ENCODE results near the gene C5orf15.

Gene C5orf15

GRCh38 chr5:133950821-133951612, 17.4 kb downstream of the C5orf15 start:
- H3K4me1 ChIP-seq (ENCODE audit: control insufficient read depth in 1 of 2, insufficient read depth in 2 of 2, low read length in 2 of 2) = peaks cover 14 to 26% of the 10 kb centered on the region in 2 donors
- no peak overlapping the region for H3K4me3 ChIP-seq (ENCODE audit: low read depth in 1 of 2, low read length in 2 of 2)
- H3K36me3 ChIP-seq (ENCODE audit: control insufficient read depth in 1 of 2, insufficient read depth in 2 of 2, low read length in 2 of 2) = peaks cover 5 to 6% of the 10 kb centered on the region in 2 donors
- no peak overlapping the region for H3K27ac ChIP-seq (ENCODE audit: low read depth, low read length)
- H3K9ac ChIP-seq (ENCODE audit: low read depth in 1 of 2, low read length in 2 of 2) = no peak overlapping the region
- no peaks in the 10 kb centered on the region for H3K27me3 ChIP-seq (ENCODE audit: control insufficient read depth in 1 of 2, insufficient read depth in 2 of 2, low read length in 2 of 2)
- no peaks in the 10 kb centered on the region for H3K9me3 ChIP-seq (ENCODE audit: control insufficient read depth in 1 of 2, low read length in 2 of 2)

GRCh38 chr5:133948721-133949120, 19.7 kb downstream of the C5orf15 start:
- Histone ChIP-seq H3K9me3 (ENCODE audit: control insufficient read depth in 1 of 2, low read length in 2 of 2) (no peaks in the 10 kb centered on the region), H3K36me3 (ENCODE audit: control insufficient read depth in 1 of 2, insufficient read depth in 2 of 2, low read length in 2 of 2) (no peaks in the 10 kb centered on the region), H3K4me3 (ENCODE audit: low read depth in 1 of 2, low read length in 2 of 2) (no peak overlapping the region), H3K9ac (ENCODE audit: low read depth in 1 of 2, low read length in 2 of 2) (no peak overlapping the region), H3K27ac (ENCODE audit: low read depth, low read length) (no peak overlapping the region), H3K4me1 (ENCODE audit: control insufficient read depth in 1 of 2, insufficient read depth in 2 of 2, low read length in 2 of 2) (peaks cover 18 to 35% of the 10 kb centered on the region in 2 donors), H3K27me3 (ENCODE audit: control insufficient read depth in 1 of 2, insufficient read depth in 2 of 2, low read length in 2 of 2) (no peaks in the 10 kb centered on the region)

GRCh38 chr5:133947431-133947841, 21.0 kb downstream of the C5orf15 start:
- H3K27me3 ChIP-seq (ENCODE audit: control insufficient read depth in 1 of 2, insufficient read depth in 2 of 2, low read length in 2 of 2) = no peaks in the 10 kb centered on the region
- no peak overlapping the region for H3K27ac ChIP-seq (ENCODE audit: low read depth, low read length)

GRCh38 chr5:133945568-133945967, 22.9 kb downstream of the C5orf15 start:
- no peak overlapping the region for H3K9ac ChIP-seq (ENCODE audit: low read depth in 1 of 2, low read length in 2 of 2)
- H3K36me3 ChIP-seq (ENCODE audit: control insufficient read depth in 1 of 2, insufficient read depth in 2 of 2, low read length in 2 of 2) = no peaks in the 10 kb centered on the region
- H3K4me1 ChIP-seq (ENCODE audit: control insufficient read depth in 1 of 2, insufficient read depth in 2 of 2, low read length in 2 of 2) = peaks cover 11 to 22% of the 10 kb centered on the region in 2 donors
- H3K27me3 ChIP-seq (ENCODE audit: control insufficient read depth in 1 of 2, insufficient read depth in 2 of 2, low read length in 2 of 2) = no peaks in the 10 kb centered on the region
- H3K9me3 ChIP-seq (ENCODE audit: control insufficient read depth in 1 of 2, low read length in 2 of 2) = no peaks in the 10 kb centered on the region
- no peak overlapping the region for H3K27ac ChIP-seq (ENCODE audit: low read depth, low read length)
- no peak overlapping the region for H3K4me3 ChIP-seq (ENCODE audit: low read depth in 1 of 2, low read length in 2 of 2)

More at GRCh38 chr5:133947431-133947841, 21.0 kb downstream of the C5orf15 start:
- no peak overlapping the region for H3K9ac ChIP-seq (ENCODE audit: low read depth in 1 of 2, low read length in 2 of 2)
- H3K36me3 ChIP-seq (ENCODE audit: control insufficient read depth in 1 of 2, insufficient read depth in 2 of 2, low read length in 2 of 2) = no peaks in the 10 kb centered on the region
- H3K4me1 ChIP-seq (ENCODE audit: control insufficient read depth in 1 of 2, insufficient read depth in 2 of 2, low read length in 2 of 2) = peaks cover 11 to 28% of the 10 kb centered on the region in 2 donors
- no peaks in the 10 kb centered on the region for H3K9me3 ChIP-seq (ENCODE audit: control insufficient read depth in 1 of 2, low read length in 2 of 2)
- H3K4me3 ChIP-seq (ENCODE audit: low read depth in 1 of 2, low read length in 2 of 2) = no peak overlapping the region

GRCh38 chr5:133944263-133945185, 23.9 kb downstream of the C5orf15 start:
- Histone ChIP-seq H3K9me3 (ENCODE audit: control insufficient read depth in 1 of 2, low read length in 2 of 2) (no peaks in the 10 kb centered on the region), H3K4me3 (ENCODE audit: low read depth in 1 of 2, low read length in 2 of 2) (peak overlapping the region in 1 of 2 donors; percentile 11)

GRCh38 chr5:133943475-133943817, 25.0 kb downstream of the C5orf15 start:
- Histone ChIP-seq H3K36me3 (ENCODE audit: control insufficient read depth in 1 of 2, insufficient read depth in 2 of 2, low read length in 2 of 2) (no peaks in the 10 kb centered on the region), H3K27ac (ENCODE audit: low read depth, low read length) (no peak overlapping the region), H3K27me3 (ENCODE audit: control insufficient read depth in 1 of 2, insufficient read depth in 2 of 2, low read length in 2 of 2) (no peaks in the 10 kb centered on the region), H3K9me3 (ENCODE audit: control insufficient read depth in 1 of 2, low read length in 2 of 2) (no peaks in the 10 kb centered on the region), H3K4me1 (ENCODE audit: control insufficient read depth in 1 of 2, insufficient read depth in 2 of 2, low read length in 2 of 2) (peaks cover 21 to 27% of the 10 kb centered on the region in 2 donors), H3K4me3 (ENCODE audit: low read depth in 1 of 2, low read length in 2 of 2) (no peak overlapping the region), H3K9ac (ENCODE audit: low read depth in 1 of 2, low read length in 2 of 2) (no peak overlapping the region)

More at GRCh38 chr5:133944263-133945185, 23.9 kb downstream of the C5orf15 start:
- peaks cover 11 to 22% of the 10 kb centered on the region in 2 donors for H3K4me1 ChIP-seq (ENCODE audit: control insufficient read depth in 1 of 2, insufficient read depth in 2 of 2, low read length in 2 of 2)
- H3K36me3 ChIP-seq (ENCODE audit: control insufficient read depth in 1 of 2, insufficient read depth in 2 of 2, low read length in 2 of 2) = no peaks in the 10 kb centered on the region
- no peak overlapping the region for H3K9ac ChIP-seq (ENCODE audit: low read depth in 1 of 2, low read length in 2 of 2)
- H3K27me3 ChIP-seq (ENCODE audit: control insufficient read depth in 1 of 2, insufficient read depth in 2 of 2, low read length in 2 of 2) = no peaks in the 10 kb centered on the region
- no peak overlapping the region for H3K27ac ChIP-seq (ENCODE audit: low read depth, low read length)

- H3K36me3 ChIP-seq (ENCODE audit: control insufficient read depth in 1 of 2, insufficient read depth in 2 of 2, low read length in 2 of 2) = no peaks in the 10 kb centered on the region
- no peaks in the 10 kb centered on the region for H3K27me3 ChIP-seq (ENCODE audit: control insufficient read depth in 1 of 2, insufficient read depth in 2 of 2, low read length in 2 of 2)
- H3K9me3 ChIP-seq (ENCODE audit: control insufficient read depth in 1 of 2, low read length in 2 of 2) = no peaks in the 10 kb centered on the region
- H3K4me1 ChIP-seq (ENCODE audit: control insufficient read depth in 1 of 2, insufficient read depth in 2 of 2, low read length in 2 of 2) = peaks cover 27 to 33% of the 10 kb centered on the region in 2 donors
- H3K4me3 ChIP-seq (ENCODE audit: low read depth in 1 of 2, low read length in 2 of 2) = no peak overlapping the region
- H3K27ac ChIP-seq (ENCODE audit: low read depth, low read length) = no peak overlapping the region
- no peak overlapping the region for H3K9ac ChIP-seq (ENCODE audit: low read depth in 1 of 2, low read length in 2 of 2)
These were observed 25.6 kb downstream of the C5orf15 start for GRCh38 chr5:133942614-133943474.

GRCh38 chr5:133941456-133942196, 26.8 kb downstream of the C5orf15 start:
- Histone ChIP-seq H3K27me3 (ENCODE audit: control insufficient read depth in 1 of 2, insufficient read depth in 2 of 2, low read length in 2 of 2) (no peaks in the 10 kb centered on the region), H3K9me3 (ENCODE audit: control insufficient read depth in 1 of 2, low read length in 2 of 2) (no peaks in the 10 kb centered on the region), H3K36me3 (ENCODE audit: control insufficient read depth in 1 of 2, insufficient read depth in 2 of 2, low read length in 2 of 2) (no peaks in the 10 kb centered on the region), H3K9ac (ENCODE audit: low read depth in 1 of 2, low read length in 2 of 2) (no peak overlapping the region), H3K27ac (ENCODE audit: low read depth, low read length) (no peak overlapping the region), H3K4me3 (ENCODE audit: low read depth in 1 of 2, low read length in 2 of 2) (no peak overlapping the region), H3K4me1 (ENCODE audit: control insufficient read depth in 1 of 2, insufficient read depth in 2 of 2, low read length in 2 of 2) (peaks cover 27 to 32% of the 10 kb centered on the region in 2 donors)

- Histone ChIP-seq H3K9me3 (ENCODE audit: control insufficient read depth in 1 of 2, low read length in 2 of 2) (no peaks in the 10 kb centered on the region), H3K9ac (ENCODE audit: low read depth in 1 of 2, low read length in 2 of 2) (no peak overlapping the region), H3K4me1 (ENCODE audit: control insufficient read depth in 1 of 2, insufficient read depth in 2 of 2, low read length in 2 of 2) (peaks cover 21 to 30% of the 10 kb centered on the region in 2 donors), H3K27me3 (ENCODE audit: control insufficient read depth in 1 of 2, insufficient read depth in 2 of 2, low read length in 2 of 2) (no peaks in the 10 kb centered on the region), H3K4me3 (ENCODE audit: low read depth in 1 of 2, low read length in 2 of 2) (no peak overlapping the region), H3K36me3 (ENCODE audit: control insufficient read depth in 1 of 2, insufficient read depth in 2 of 2, low read length in 2 of 2) (no peaks in the 10 kb centered on the region), H3K27ac (ENCODE audit: low read depth, low read length) (no peak overlapping the region)
These were observed 28.8 kb downstream of the C5orf15 start for GRCh38 chr5:133939668-133940067.

All from duodenal mucosa (tissue), 2 donors.